Measurements from ENCODE around the gene PPP1R12C.

Gene PPP1R12C

GRCh38 chr19:55097864-55098715, 19.3 kb downstream of the PPP1R12C start:
- Mint-ChIP-seq H3K9me3 (peaks cover 14% of the 10 kb centered on the region), H3K36me3 (ENCODE audit: low read depth) (peaks cover 25% of the 10 kb centered on the region), H3K27ac (peak overlapping the region; percentile 91), H3K4me3 (no peak overlapping the region), H3K27me3 (ENCODE audit: low read depth, poor library complexity) (peaks cover 3% of the 10 kb centered on the region), H3K4me1 (peaks cover 23% of the 10 kb centered on the region)
- no peak for TF ChIP-seq CTCF (IDR thresholded peaks at IDR 0.05)
- DNase-seq, result no peak

GRCh38 chr19:55096061-55096701, 21.3 kb downstream of the PPP1R12C start:
- Mint-ChIP-seq H3K4me3 (no peak overlapping the region), H3K9me3 (no peaks in the 10 kb centered on the region), H3K27ac (no peak overlapping the region), H3K27me3 (ENCODE audit: low read depth, poor library complexity) (peaks cover 3% of the 10 kb centered on the region), H3K4me1 (peaks cover 28% of the 10 kb centered on the region), H3K36me3 (ENCODE audit: low read depth) (peaks cover 9% of the 10 kb centered on the region)
- TF ChIP-seq CTCF (IDR thresholded peaks at IDR 0.05), result no peak
- no peak for DNase-seq

- peaks cover 9% of the 10 kb centered on the region for H3K36me3 Mint-ChIP-seq (ENCODE audit: low read depth)
- peak; percentile 19 for DNase-seq
- peaks cover 28% of the 10 kb centered on the region for H3K4me1 Mint-ChIP-seq
- peaks cover 3% of the 10 kb centered on the region for H3K27me3 Mint-ChIP-seq (ENCODE audit: low read depth, poor library complexity)
- H3K9me3 Mint-ChIP-seq, result no peaks in the 10 kb centered on the region
- H3K27ac Mint-ChIP-seq, result no peak overlapping the region
- no peak overlapping the region for H3K4me3 Mint-ChIP-seq
- no peak for TF ChIP-seq CTCF (IDR thresholded peaks at IDR 0.05)
Measured at GRCh38 chr19:55095260-55096060, 22.0 kb downstream of the PPP1R12C start.

- Mint-ChIP-seq H3K4me3 (peak overlapping the region; percentile 21), H3K27ac (no peak overlapping the region)
- peak; percentile 55 for DNase-seq
Measured at GRCh38 chr19:55094456-55095259, 22.8 kb downstream of the PPP1R12C start.

More at GRCh38 chr19:55094456-55095259, 22.8 kb downstream of the PPP1R12C start:
- TF ChIP-seq CTCF (IDR thresholded peaks at IDR 0.05), result no peak
- peaks cover 4% of the 10 kb centered on the region for H3K36me3 Mint-ChIP-seq (ENCODE audit: low read depth)
- no peaks in the 10 kb centered on the region for H3K9me3 Mint-ChIP-seq
- peaks cover 23% of the 10 kb centered on the region for H3K4me1 Mint-ChIP-seq
- H3K27me3 Mint-ChIP-seq (ENCODE audit: low read depth, poor library complexity), result peaks cover 3% of the 10 kb centered on the region
